Measurements from ENCODE around the gene SUV39H1. TPM values are rescaled to one million over a fixed set of nuclear protein-coding genes. Genes with fewer than 3 reads are reported as not detected.

The SUV39H1 gene
- total RNA-seq, 2 donors from 2014 or later: 5.8 to 6.4 TPM

Other genes with a start within 250 kb of the SUV39H1 start
- gene SLC38A5, start 226.5 kb upstream of the SUV39H1 start, total RNA-seq: 10 to 100 TPM; 25.2 to 27.7 TPM
- 10 to 100 TPM; 59.9 to 70.1 TPM for gene FTSJ1, start 220.5 kb upstream of the SUV39H1 start, total RNA-seq
- gene PORCN, start 187.7 kb upstream of the SUV39H1 start, total RNA-seq: 10 to 100 TPM; 13.3 to 18.0 TPM
- 10 to 100 TPM; 43.9 to 53.6 TPM for gene EBP, start 174.9 kb upstream of the SUV39H1 start, total RNA-seq
- gene TBC1D25, start 157.0 kb upstream of the SUV39H1 start, total RNA-seq: 10 to 100 TPM; 23.2 to 31.3 TPM
- gene RBM3, start 122.2 kb upstream of the SUV39H1 start, total RNA-seq: 100 to 1,000 TPM; 319 to 380 TPM
- 10 to 100 TPM; 49.1 to 53.3 TPM for gene WDR13, start 99.2 kb upstream of the SUV39H1 start, total RNA-seq
- 100 to 1,000 TPM in 1 of 2 donors, 10 to 100 TPM in 1; 86.0 to 105 TPM for gene WAS, start 12.9 kb upstream of the SUV39H1 start, total RNA-seq
- not detected for gene GLOD5, start 65.0 kb downstream of the SUV39H1 start, total RNA-seq
- 1 to 10 TPM in 1 of 2 donors, under 1 TPM in 1; 0.32 to 7.6 TPM for gene GATA1, start 89.9 kb downstream of the SUV39H1 start, total RNA-seq
- 10 to 100 TPM; 83.4 to 84.4 TPM for gene HDAC6, start 105.3 kb downstream of the SUV39H1 start, total RNA-seq
- gene ERAS, start 129.8 kb downstream of the SUV39H1 start, total RNA-seq: not detected
- 10 to 100 TPM in 1 of 2 donors, 1 to 10 TPM in 1; 9.6 to 14.2 TPM for gene PCSK1N, start 138.9 kb downstream of the SUV39H1 start, total RNA-seq
- 10 to 100 TPM; 33.6 to 41.9 TPM for gene TIMM17B, start 201.0 kb downstream of the SUV39H1 start, total RNA-seq
- gene PQBP1, start 201.2 kb downstream of the SUV39H1 start, total RNA-seq: 10 to 100 TPM; 66.7 to 68.8 TPM
- 10 to 100 TPM; 34.8 to 50.7 TPM for gene SLC35A2, start 214.9 kb downstream of the SUV39H1 start, total RNA-seq
- gene PIM2, start 222.3 kb downstream of the SUV39H1 start, total RNA-seq: 100 to 1,000 TPM; 301 to 481 TPM

All from T-helper 17 cell (primary cell).